ENCODE results near the gene RHCE. TPM values are rescaled to one million over a fixed set of nuclear protein-coding genes. Genes with fewer than 3 reads are reported as not detected.

Gene RHCE
- total and polyA plus RNA-seq, 12 donors, result 0.59 to 4.0 (median 1.1) TPM; not detected in 5

- Histone ChIP-seq H3K9me3 (replicated peaks in 1 of 3) (no peaks in the 10 kb centered on the region), H3K27me3 (no peaks in the 10 kb centered on the region), H3K36me3 (replicated peaks in 1 of 2) (peaks cover 0 to 42% of the 10 kb centered on the region in 2 donors), H3K4me1 (replicated peaks in 1 of 2) (peaks cover 4 to 14% of the 10 kb centered on the region in 2 donors), H3K4me3 (no peak overlapping the region), H3K27ac (no peak overlapping the region)
- WGBS, 4 donors, result 79 to 85% (median 83%) methylated on average over 7 of the region's 7 CpGs
- no peak for DNase-seq
- no peak for TF ChIP-seq POLR2A (IDR thresholded peaks at IDR 0.05)
- intact Hi-C loops (cut with DNase I), result no loop called here
Observed at GRCh38 chr1:25458541-25459298, 38.1 kb upstream of the RHCE start.

GRCh38 chr1:25456502-25456901 lies 35.9 kb upstream of the RHCE start:
- intact Hi-C loops (cut with DNase I), result no loop called here
- 80 to 89% (median 81%) methylated on average over 4 of the region's 4 CpGs for WGBS, 4 donors
- TF ChIP-seq POLR2A (IDR thresholded peaks at IDR 0.05) (no peak), CTCF (IDR thresholded peaks at IDR 0.05) (no peak)
- Histone ChIP-seq H3K27ac (no peak overlapping the region), H3K36me3 (replicated peaks in 1 of 2) (peaks cover 0 to 42% of the 10 kb centered on the region in 2 donors), H3K4me1 (replicated peaks in 1 of 2) (no peaks in the 10 kb centered on the region), H3K27me3 (no peaks in the 10 kb centered on the region), H3K9me3 (replicated peaks in 1 of 3) (no peaks in the 10 kb centered on the region), H3K4me3 (no peak overlapping the region)
- DNase-seq, result no peak

GRCh38 chr1:25451908-25452307 lies 31.3 kb upstream of the RHCE start:
- H3K4me1 ChIP-seq (replicated peaks in 1 of 2), result no peaks in the 10 kb centered on the region
- WGBS, 4 donors, result 90 to 96% (median 92%) methylated on average over 3 of the region's 3 CpGs
- no peak overlapping the region for H3K4me3 ChIP-seq
- H3K36me3 ChIP-seq (replicated peaks in 1 of 2), result peaks cover 0 to 42% of the 10 kb centered on the region in 2 donors
- intact Hi-C loops (cut with DNase I), result no loop called here
- H3K9me3 ChIP-seq (replicated peaks in 1 of 3), result no peaks in the 10 kb centered on the region
- TF ChIP-seq POLR2A (IDR thresholded peaks at IDR 0.05) (no peak), CTCF (IDR thresholded peaks at IDR 0.05) (no peak)
- H3K27me3 ChIP-seq, result no peaks in the 10 kb centered on the region
- no peak for DNase-seq
- no peak overlapping the region for H3K27ac ChIP-seq

GRCh38 chr1:25450891-25451290 lies 30.3 kb upstream of the RHCE start:
- Histone ChIP-seq H3K9me3 (replicated peaks in 1 of 3) (no peaks in the 10 kb centered on the region), H3K4me1 (replicated peaks in 1 of 2) (peaks cover 0 to 6% of the 10 kb centered on the region in 2 donors), H3K27ac (no peak overlapping the region), H3K27me3 (no peaks in the 10 kb centered on the region), H3K4me3 (no peak overlapping the region), H3K36me3 (replicated peaks in 1 of 2) (peaks cover 0 to 33% of the 10 kb centered on the region in 2 donors)
- TF ChIP-seq CTCF (IDR thresholded peaks at IDR 0.05) (no peak), POLR2A (IDR thresholded peaks at IDR 0.05) (no peak)
- WGBS, 4 donors, result 90 to 93% (median 93%) methylated on average over 2 of the region's 2 CpGs
- intact Hi-C loops (cut with DNase I), result no loop called here
- no peak for DNase-seq

GRCh38 chr1:25447547-25447946 lies 26.9 kb upstream of the RHCE start:
- H3K4me3 ChIP-seq, result no peak overlapping the region
- H3K9me3 ChIP-seq (replicated peaks in 1 of 3), result no peaks in the 10 kb centered on the region
- intact Hi-C loops (cut with DNase I), result no loop called here
- H3K4me1 ChIP-seq (replicated peaks in 1 of 2), result peaks cover 0 to 13% of the 10 kb centered on the region in 2 donors
- DNase-seq, result no peak
- TF ChIP-seq CTCF (IDR thresholded peaks at IDR 0.05), result no peak
- TF ChIP-seq POLR2A (IDR thresholded peaks at IDR 0.05), result no peak
- H3K27ac ChIP-seq, result no peak overlapping the region
- peaks cover 0 to 19% of the 10 kb centered on the region in 2 donors for H3K36me3 ChIP-seq (replicated peaks in 1 of 2)
- H3K27me3 ChIP-seq, result no peaks in the 10 kb centered on the region

Data from adrenal gland (tissue), 12 donors.